Natural killer cell (primary cell): ENCODE measurements around the gene MICAL2. TPM values are rescaled to one million over a fixed set of nuclear protein-coding genes. Genes with fewer than 3 reads are reported as not detected.

ENCODE experiments used
- ATAC-seq, 3 donors: fragments of 150-1000 bp in 2 of 3; fragments of 200-7000 bp in 1 of 3; cut with Tn5 transposase; 1 replicate in 1 of 3; 2 replicates in 2 of 3; pipeline ENCODE4 v1.10.0; 2021; ENCODE audit warnings: mild to moderate bottlenecking in 2 of 3, moderate library complexity in 2 of 3
- DNase-seq, 2 donors: peaks; one replicate each; pipeline versions ENCODE4 v3.0.0 to v3.0.0-alpha.2; 2013 to 2021; ENCODE audit warnings: mixed read lengths in 1 of 2
- H3K27ac ChIP-seq: one replicate; pipeline ENCODE4 v1.5.1; 2013; ENCODE audit warnings: mild to moderate bottlenecking, low read length
- H3K27me3 ChIP-seq: one replicate; pipeline ENCODE4 v1.6.1; 2013; ENCODE audit warnings: low read length; ENCODE audit not compliant: control insufficient read depth, insufficient read depth
- H3K36me3 ChIP-seq: one replicate; pipeline ENCODE4 v1.6.1; 2013; ENCODE audit warnings: low read length; ENCODE audit not compliant: control insufficient read depth, insufficient read depth
- H3K4me1 ChIP-seq: one replicate; pipeline ENCODE4 v1.6.1; 2013; ENCODE audit warnings: low read length; ENCODE audit not compliant: control insufficient read depth, insufficient read depth
- H3K4me3 ChIP-seq: one replicate; pipeline ENCODE4 v1.5.1; 2013; ENCODE audit warnings: low read length
- H3K9me3 ChIP-seq: one replicate; pipeline ENCODE4 v1.6.1; 2013; ENCODE audit warnings: low read length; ENCODE audit not compliant: control insufficient read depth, insufficient read depth
- H3K27ac Mint-ChIP-seq, 2 donors: one replicate each; pipeline ENCODE4 v1.8.0; 2022; ENCODE audit warnings: mild to moderate bottlenecking in 2 of 2, mixed read lengths in 2 of 2, moderate library complexity in 1 of 2
- H3K27me3 Mint-ChIP-seq, 2 donors: one replicate each; pipeline ENCODE4 v1.8.0; 2022; ENCODE audit warnings: low read depth in 2 of 2, mixed read lengths in 2 of 2
- H3K36me3 Mint-ChIP-seq: one replicate; pipeline ENCODE4 v1.8.0; 2022; ENCODE audit warnings: mixed read lengths
- H3K4me1 Mint-ChIP-seq, 2 donors: one replicate each; pipeline ENCODE4 v1.8.0; 2022; ENCODE audit warnings: mixed read lengths in 2 of 2
- H3K4me3 Mint-ChIP-seq: one replicate; pipeline ENCODE4 v1.8.0; 2022; ENCODE audit warnings: mild to moderate bottlenecking, moderate library complexity, mixed read lengths
- H3K9me3 Mint-ChIP-seq, 2 donors: one replicate each; pipeline ENCODE4 v1.8.0; 2022; ENCODE audit warnings: mixed read lengths in 2 of 2
- CTCF ChIP-seq: fragments of 200-600 bp; IDR thresholded peaks from one replicate; pipeline ENCODE4 v1.8.0; 2022; ENCODE audit warnings: antibody characterized with exemption
- WGBS: methylation state at CpG from one replicate; pipeline ENCODE4 v1.1.7; 2013; ENCODE audit warnings: missing lambda C conversion rate; ENCODE audit not compliant: insufficient coverage; 5-methylcytosine and 5-hydroxymethylcytosine counted together
- intact Hi-C: fragments of 100-400 bp; cut with micrococcal nuclease; formaldehyde crosslinking; loops from one replicate; pipeline ENCODE4 v1.14.2; 2022
- total RNA-seq, 4 donors: library from RNA; stranded (reverse); fragments of 120-200 nt in 1 of 4; gene quantifications; one replicate each; pipeline versions ENCODE4 v1.2.3 to v1.2.4, GENCODE V29; 2013 to 2022

MICAL2 gene
- total RNA-seq, 3 donors from 2014 or later (not counting 1 experiment from before 2014, with no cell fraction given): 54.6 to 68.6 (median 57.4) TPM

- no peaks in the 10 kb centered on the region for H3K36me3 Mint-ChIP-seq
- H3K4me3 Mint-ChIP-seq: no peak overlapping the region
- intact Hi-C loops: no loop called here
- no peaks in the 10 kb centered on the region for H3K27me3 ChIP-seq
- H3K27ac Mint-ChIP-seq: no peak overlapping the region
- H3K27ac ChIP-seq: no peak overlapping the region
- no peaks in the 10 kb centered on the region for H3K4me1 Mint-ChIP-seq
- H3K9me3 ChIP-seq: no peaks in the 10 kb centered on the region
- DNase-seq: no peak
- no peaks in the 10 kb centered on the region for H3K4me1 ChIP-seq
- H3K4me3 ChIP-seq: no peak overlapping the region
- TF ChIP-seq CTCF: no peak
- 75% methylated on average over 20 of the region's 20 CpGs for WGBS
- no peaks in the 10 kb centered on the region for H3K9me3 Mint-ChIP-seq
- peaks cover 19% of the 10 kb centered on the region for H3K36me3 ChIP-seq
- H3K27me3 Mint-ChIP-seq: no peaks in the 10 kb centered on the region
- ATAC-seq: no peak
Measured at GRCh38 chr11:12249590-12250260, 139.3 kb downstream of the MICAL2 start.

- intact Hi-C loops: no loop called here
- Histone ChIP-seq H3K4me1 (no peaks in the 10 kb centered on the region), H3K36me3 (peaks cover 22% of the 10 kb centered on the region), H3K9me3 (no peaks in the 10 kb centered on the region), H3K27ac (no peak overlapping the region), H3K4me3 (no peak overlapping the region), H3K27me3 (no peaks in the 10 kb centered on the region)
- H3K4me1 Mint-ChIP-seq: no peaks in the 10 kb centered on the region
- TF ChIP-seq CTCF: no peak
- H3K9me3 Mint-ChIP-seq: no peaks in the 10 kb centered on the region
- no peaks in the 10 kb centered on the region for H3K36me3 Mint-ChIP-seq
- no peaks in the 10 kb centered on the region for H3K27me3 Mint-ChIP-seq
- WGBS: 92% methylated on average over 5 of the region's 5 CpGs
- DNase-seq (no peak), ATAC-seq (no peak)
- no peak overlapping the region for H3K27ac Mint-ChIP-seq
- no peak overlapping the region for H3K4me3 Mint-ChIP-seq
Measured at GRCh38 chr11:12251666-12252560, 141.5 kb downstream of the MICAL2 start.

- Mint-ChIP-seq H3K27me3 (no peaks in the 10 kb centered on the region), H3K9me3 (no peaks in the 10 kb centered on the region), H3K4me1 (no peaks in the 10 kb centered on the region), H3K4me3 (no peak overlapping the region), H3K36me3 (no peaks in the 10 kb centered on the region), H3K27ac (no peak overlapping the region)
- H3K27me3 ChIP-seq: no peaks in the 10 kb centered on the region
- H3K36me3 ChIP-seq: peaks cover 23% of the 10 kb centered on the region
- ATAC-seq: no peak
- 96% methylated on average over 5 of the region's 7 CpGs for WGBS
- no peak for DNase-seq
- no peak overlapping the region for H3K27ac ChIP-seq
- no peaks in the 10 kb centered on the region for H3K4me1 ChIP-seq
- TF ChIP-seq CTCF: no peak
- intact Hi-C loops: no loop called here
- H3K4me3 ChIP-seq: no peak overlapping the region
- H3K9me3 ChIP-seq: no peaks in the 10 kb centered on the region
Measured at GRCh38 chr11:12253843-12254281, 143.5 kb downstream of the MICAL2 start.
